Adrenal gland (tissue), 5 donors: Measurements from ENCODE around the gene KIRREL2.

Source experiments
- CTCF ChIP-seq, 6 experiments: fragments of 450-650 bp in 4 of 6; fragments of 200-600 bp in 2 of 6; sonication (generic) in 1 of 6; IDR thresholded peaks; 1 replicate in 5 of 6; 2 replicates in 1 of 6; pipeline versions ENCODE4 v1.5.1 to v1.8.0; 2016 to 2021; ENCODE audit warnings: antibody characterized with exemption in 6 of 6, mild to moderate bottlenecking in 2 of 6, moderate library complexity in 1 of 6
- POLR2A ChIP-seq, 2 donors: fragments of 450-650 bp; IDR thresholded peaks; one replicate each; pipeline ENCODE4 v1.6.1; 2017; ENCODE audit warnings: antibody characterized with exemption in 2 of 2, mild to moderate bottlenecking in 2 of 2, moderate library complexity in 1 of 2
- donor health status: DM: no; HTN: no; CAD: no.

- no peak for TF ChIP-seq CTCF (IDR thresholded peaks at IDR 0.05)
- TF ChIP-seq POLR2A (IDR thresholded peaks at IDR 0.05) = no peak
These were observed 4.3 kb downstream of the KIRREL2 start for GRCh38 chr19:35860818-35861639.
